OCI-LY3 (cell line): ENCODE measurements around the gene CTSS.

Experiments
- H2AFZ ChIP-seq: fragments of 200-600, 300-600 bp; shearing (Covaris generic); 2 replicates; pipeline ENCODE4 v1.6.0; 2014; ENCODE audit warnings: antibody characterized with exemption, low read depth, low read length
- H3K27ac ChIP-seq: fragments of 200-600, 300-600 bp; sonication (generic); 2 replicates; pipeline ENCODE4 v1.5.1; 2014; ENCODE audit warnings: mild to moderate bottlenecking, low read length, moderate library complexity, mixed read lengths
- H3K27me3 ChIP-seq: fragments of 200-600, 300-600 bp; sonication (generic); 2 replicates; pipeline ENCODE4 v1.6.1; 2014; ENCODE audit warnings: low read depth, low read length, mixed read lengths
- H3K36me3 ChIP-seq: fragments of 200-600, 300-600 bp; sonication (generic); replicated peaks from 2 replicates; pipeline ENCODE3; 2014; ENCODE audit warnings: low read depth, low read length, mixed read lengths
- H3K4me1 ChIP-seq: fragments of 300-600, 200-600 bp; sonication (generic); 2 replicates; pipeline ENCODE4 v1.6.1; 2014; ENCODE audit warnings: low read length, mixed read lengths
- H3K4me2 ChIP-seq: fragments of 200-600, 300-600 bp; sonication (generic); 2 replicates; pipeline ENCODE4 v1.6.1; 2014; ENCODE audit warnings: low read length, mixed read lengths
- H3K4me3 ChIP-seq: fragments of 300-600, 200-600 bp; sonication (generic); 2 replicates; pipeline ENCODE4 v1.5.1; 2014; ENCODE audit warnings: antibody characterized with exemption, mild to moderate bottlenecking, low read length, moderate library complexity
- H3K79me2 ChIP-seq: fragments of 300-600, 200-600 bp; shearing (Covaris generic); 2 replicates; pipeline ENCODE4 v1.6.1; 2014; ENCODE audit warnings: mild to moderate bottlenecking, low read length, mixed read lengths
- H3K9ac ChIP-seq: fragments of 300-600, 200-600 bp; shearing (Covaris generic); 2 replicates; pipeline ENCODE4 v1.6.0; 2014; ENCODE audit warnings: mild to moderate bottlenecking, low read length, moderate library complexity
- H3K9me3 ChIP-seq: fragments of 200-600, 300-600 bp; shearing (Covaris generic); 2 replicates; pipeline ENCODE4 v1.6.1; 2014; ENCODE audit warnings: low read length, mixed read lengths; ENCODE audit not compliant: insufficient read depth
- H4K20me1 ChIP-seq: fragments of 200-600, 300-600 bp; sonication (generic); 2 replicates; pipeline ENCODE4 v1.6.1; 2016; ENCODE audit warnings: low read length, mixed read lengths; ENCODE audit not compliant: insufficient read depth
- EZH2phosphoT487 ChIP-seq: fragments of 200-600 bp; shearing (Covaris generic); IDR thresholded peaks from 2 replicates; pipeline ENCODE4 v1.6.1; 2018; ENCODE audit warnings: antibody characterized with exemption, mixed run types, low read depth
- TF ChIP-seq, protein P1 (sequence below): fragments of 200-600, 300-600 bp; sonication (generic); IDR thresholded peaks from 2 replicates; pipeline ENCODE4 v1.5.1; 2014; ENCODE audit warnings: antibody characterized with exemption, low read length, low read depth

Gene CTSS

DNA sequence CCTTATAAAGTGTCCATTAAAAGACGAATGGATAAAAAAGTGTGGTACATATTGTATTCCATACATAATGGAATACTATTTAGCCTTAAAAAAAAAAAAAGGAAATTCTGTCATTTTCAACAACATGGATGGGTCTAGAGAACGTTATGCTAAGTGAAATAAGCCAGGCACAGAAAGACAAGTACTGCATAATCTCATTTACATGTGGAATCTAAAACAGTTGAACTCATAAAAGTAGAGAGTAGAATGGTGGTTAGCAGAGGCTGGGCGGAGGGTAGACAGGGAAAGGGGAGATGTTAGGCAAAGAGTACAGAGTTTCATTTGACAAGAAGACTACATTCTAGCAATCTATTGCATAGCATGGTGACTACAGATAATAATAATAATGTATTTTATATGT is 2.6 kb downstream of the CTSS start:
- H3K4me1 ChIP-seq: peaks cover 42% of the 10 kb centered on the region
- no peak overlapping the region for H3K27ac ChIP-seq
- H2AFZ ChIP-seq: no peak overlapping the region
- H3K4me3 ChIP-seq: peak overlapping the region; percentile 82
- no peaks in the 10 kb centered on the region for H3K27me3 ChIP-seq
- peaks cover 46% of the 10 kb centered on the region for H3K36me3 ChIP-seq
- peak overlapping the region; percentile 95 for H3K4me2 ChIP-seq
- H4K20me1 ChIP-seq: peaks cover 33% of the 10 kb centered on the region
- H3K9ac ChIP-seq: no peak overlapping the region; the same call in 1 of the 2 replicates
- TF ChIP-seq, protein P1, sequence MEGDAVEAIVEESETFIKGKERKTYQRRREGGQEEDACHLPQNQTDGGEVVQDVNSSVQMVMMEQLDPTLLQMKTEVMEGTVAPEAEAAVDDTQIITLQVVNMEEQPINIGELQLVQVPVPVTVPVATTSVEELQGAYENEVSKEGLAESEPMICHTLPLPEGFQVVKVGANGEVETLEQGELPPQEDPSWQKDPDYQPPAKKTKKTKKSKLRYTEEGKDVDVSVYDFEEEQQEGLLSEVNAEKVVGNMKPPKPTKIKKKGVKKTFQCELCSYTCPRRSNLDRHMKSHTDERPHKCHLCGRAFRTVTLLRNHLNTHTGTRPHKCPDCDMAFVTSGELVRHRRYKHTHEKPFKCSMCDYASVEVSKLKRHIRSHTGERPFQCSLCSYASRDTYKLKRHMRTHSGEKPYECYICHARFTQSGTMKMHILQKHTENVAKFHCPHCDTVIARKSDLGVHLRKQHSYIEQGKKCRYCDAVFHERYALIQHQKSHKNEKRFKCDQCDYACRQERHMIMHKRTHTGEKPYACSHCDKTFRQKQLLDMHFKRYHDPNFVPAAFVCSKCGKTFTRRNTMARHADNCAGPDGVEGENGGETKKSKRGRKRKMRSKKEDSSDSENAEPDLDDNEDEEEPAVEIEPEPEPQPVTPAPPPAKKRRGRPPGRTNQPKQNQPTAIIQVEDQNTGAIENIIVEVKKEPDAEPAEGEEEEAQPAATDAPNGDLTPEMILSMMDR: no peak
- TF ChIP-seq EZH2phosphoT487: no peak
- H3K79me2 ChIP-seq: peaks cover 69% of the 10 kb centered on the region
- H3K9me3 ChIP-seq: no peaks in the 10 kb centered on the region

DNA sequence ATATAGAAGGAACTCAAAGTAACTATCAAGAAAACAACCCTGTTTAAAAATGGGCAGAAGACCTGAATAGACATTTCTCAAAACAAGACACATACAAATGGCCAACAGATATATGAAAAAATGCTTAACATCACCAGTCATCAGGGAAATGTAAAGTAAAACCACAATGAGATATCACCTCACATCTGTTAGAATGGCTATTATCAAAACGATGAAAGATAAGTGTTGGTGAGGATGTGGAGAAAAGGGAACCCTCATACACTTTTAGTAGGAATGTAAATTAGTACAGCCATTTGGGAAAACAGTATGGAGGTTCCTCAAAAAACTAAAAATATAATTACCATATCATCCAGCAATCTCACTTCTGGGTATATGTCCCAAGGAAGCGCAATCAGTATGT is 3.0 kb downstream of the CTSS start:
- peaks cover 72% of the 10 kb centered on the region for H3K79me2 ChIP-seq
- peaks cover 33% of the 10 kb centered on the region for H4K20me1 ChIP-seq
- no peaks in the 10 kb centered on the region for H3K9me3 ChIP-seq
- H3K4me1 ChIP-seq: peaks cover 42% of the 10 kb centered on the region
- H3K27ac ChIP-seq: no peak overlapping the region
- H2AFZ ChIP-seq: no peak overlapping the region
- H3K9ac ChIP-seq: no peak overlapping the region
- peak overlapping the region; percentile 95 for H3K4me2 ChIP-seq
- peaks cover 49% of the 10 kb centered on the region for H3K36me3 ChIP-seq
- H3K27me3 ChIP-seq: no peaks in the 10 kb centered on the region
- TF ChIP-seq EZH2phosphoT487: no peak
- TF ChIP-seq, protein P1: no peak
- H3K4me3 ChIP-seq: peak overlapping the region; percentile 82; the same call in 1 of the 2 replicates

DNA sequence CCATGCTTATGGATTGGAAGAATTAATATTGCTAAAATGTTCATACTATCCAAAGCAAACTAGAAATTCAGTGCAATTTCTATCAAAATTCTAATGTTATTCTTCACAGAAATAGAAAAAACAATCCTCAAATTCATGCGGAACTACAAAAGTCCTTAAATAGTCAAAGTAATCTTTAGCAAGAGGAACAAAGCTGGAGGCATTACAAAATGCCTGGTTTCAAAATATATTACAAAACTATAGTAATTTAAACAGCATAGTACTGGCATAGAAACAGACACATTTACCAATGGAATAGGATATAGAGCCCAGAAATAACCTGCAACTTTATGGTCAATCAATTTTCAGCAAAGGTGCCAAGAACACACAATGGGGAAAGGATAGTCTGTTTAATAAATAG is 3.8 kb downstream of the CTSS start:
- Histone ChIP-seq H3K27ac (no peak overlapping the region), H3K4me1 (peaks cover 42% of the 10 kb centered on the region), H3K79me2 (peaks cover 75% of the 10 kb centered on the region), H3K27me3 (no peaks in the 10 kb centered on the region), H4K20me1 (peaks cover 33% of the 10 kb centered on the region), H3K36me3 (peaks cover 57% of the 10 kb centered on the region), H3K4me3 (no peak overlapping the region), H3K4me2 (no peak overlapping the region), H2AFZ (no peak overlapping the region), H3K9me3 (no peaks in the 10 kb centered on the region), H3K9ac (no peak overlapping the region)
- TF ChIP-seq EZH2phosphoT487: no peak
- TF ChIP-seq, protein P1: no peak

DNA sequence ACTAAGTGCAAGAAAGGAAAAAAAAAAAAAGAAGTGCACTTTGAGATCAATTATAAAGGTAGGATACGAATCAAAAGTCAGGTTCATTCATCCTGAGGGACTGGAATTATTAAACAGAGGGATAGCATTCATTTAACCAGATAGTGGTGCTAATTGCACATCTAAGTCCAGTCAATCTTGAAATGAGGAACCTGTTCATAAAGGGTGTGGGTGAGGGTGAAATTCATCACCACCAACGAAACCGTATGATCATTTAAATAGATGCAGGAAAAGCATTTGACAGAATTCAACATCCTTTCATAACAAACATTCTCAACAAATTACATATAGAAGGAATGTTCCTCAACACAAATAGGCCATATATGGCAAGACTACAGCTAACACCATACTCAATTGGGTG is 5.6 kb downstream of the CTSS start:
- peaks cover 63% of the 10 kb centered on the region for H3K36me3 ChIP-seq
- no peak overlapping the region for H3K9ac ChIP-seq
- H4K20me1 ChIP-seq: peaks cover 34% of the 10 kb centered on the region
- peak overlapping the region; percentile 12; the same call in 1 of the 2 replicates for H3K4me2 ChIP-seq
- TF ChIP-seq, protein P1: peak; percentile 35
- no peak for TF ChIP-seq EZH2phosphoT487
- peaks cover 33% of the 10 kb centered on the region for H3K4me1 ChIP-seq
- H3K79me2 ChIP-seq: peaks cover 71% of the 10 kb centered on the region
- no peaks in the 10 kb centered on the region for H3K9me3 ChIP-seq
- no peak overlapping the region for H2AFZ ChIP-seq
- no peak overlapping the region for H3K4me3 ChIP-seq
- H3K27me3 ChIP-seq: no peaks in the 10 kb centered on the region
- H3K27ac ChIP-seq: peak overlapping the region; percentile 42
